T-helper 1 cell treated with Interleukin-12 subunit alpha and Interleukin-12 subunit beta and Interleukin-4 antibody, amounts not matched to agents 30 ng/mL and 1 ng/mL, for 36 hours (primary cell): Measurements from ENCODE around the gene HDDC2. TPM values are rescaled to one million over a fixed set of nuclear protein-coding genes. Genes with fewer than 3 reads are reported as not detected.

Source experiments
- intact Hi-C: fragments of 100-400 bp; cut with micrococcal nuclease; formaldehyde crosslinking; loops from one replicate; pipeline ENCODE4 v1.15.1; 2024
- total RNA-seq: library from RNA; stranded (reverse); gene quantifications from 2 replicates; pipeline ENCODE4 v1.2.3, GENCODE V29; 2022

Gene HDDC2
- 48.3 and 52.4 TPM in 2 replicates for total RNA-seq

DNA sequence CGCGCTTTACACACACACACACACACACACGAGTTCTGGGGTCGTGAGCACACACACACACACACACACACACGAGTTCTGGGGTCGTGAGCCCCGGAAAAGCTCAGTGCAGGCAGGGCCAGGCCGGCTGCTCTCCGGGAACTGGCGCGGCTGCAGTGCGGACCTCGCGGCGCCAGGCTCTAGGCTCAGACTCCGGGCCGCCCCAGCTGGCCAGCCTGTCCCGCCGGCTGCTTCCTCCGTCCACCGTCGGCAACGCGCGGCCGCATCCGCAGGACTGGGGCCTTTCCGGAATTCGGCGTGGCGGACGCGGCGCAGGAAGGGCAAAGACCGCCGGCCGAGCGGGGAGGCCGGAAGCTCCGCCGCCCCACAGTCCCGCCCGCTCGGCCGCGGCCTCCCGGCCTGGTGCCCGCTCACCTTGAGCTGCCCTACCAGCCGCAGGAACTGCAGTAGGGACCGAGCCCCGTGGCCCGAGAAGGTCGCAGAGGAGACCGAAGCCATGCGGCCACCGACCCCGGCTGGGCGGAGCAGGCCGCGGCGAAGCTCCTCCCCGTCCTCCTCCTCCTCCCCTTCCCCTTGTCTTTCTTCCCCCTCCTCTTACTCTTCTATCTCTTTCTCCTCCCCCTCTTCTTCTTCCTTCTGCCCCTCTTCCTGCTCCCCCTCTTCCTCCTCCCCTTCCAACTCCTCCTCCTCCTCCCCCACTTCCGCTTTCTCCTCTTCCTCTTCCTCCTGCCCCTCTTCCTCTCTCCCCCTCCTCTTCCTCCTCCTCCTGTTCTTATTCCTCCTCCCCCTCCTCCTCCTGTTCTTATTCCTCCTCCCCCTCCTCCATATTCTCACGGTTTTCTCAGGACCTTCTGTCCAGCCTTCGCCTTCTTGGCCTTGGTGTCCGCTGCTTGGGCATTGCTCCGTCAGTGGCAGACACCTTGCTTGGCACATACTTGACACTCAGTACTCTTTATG is at the start of gene HDDC2:
Gene HDDC2 (minus strand): TSS at position 533 of the 957 bp plus-strand sequence. CDS start 35 bp downstream, at position 498.
- intact Hi-C loops = loop anchor here (1.0 to 5.0 kb wide), 3 partner anchors 109 to 1039 kb away; partner anchors contain the start of genes CENPW and TRMT11

- intact Hi-C loops = no loop called here
Measured at GRCh38 chr6:125346926-125347563, 45.3 kb upstream of the HDDC2 start.

DNA sequence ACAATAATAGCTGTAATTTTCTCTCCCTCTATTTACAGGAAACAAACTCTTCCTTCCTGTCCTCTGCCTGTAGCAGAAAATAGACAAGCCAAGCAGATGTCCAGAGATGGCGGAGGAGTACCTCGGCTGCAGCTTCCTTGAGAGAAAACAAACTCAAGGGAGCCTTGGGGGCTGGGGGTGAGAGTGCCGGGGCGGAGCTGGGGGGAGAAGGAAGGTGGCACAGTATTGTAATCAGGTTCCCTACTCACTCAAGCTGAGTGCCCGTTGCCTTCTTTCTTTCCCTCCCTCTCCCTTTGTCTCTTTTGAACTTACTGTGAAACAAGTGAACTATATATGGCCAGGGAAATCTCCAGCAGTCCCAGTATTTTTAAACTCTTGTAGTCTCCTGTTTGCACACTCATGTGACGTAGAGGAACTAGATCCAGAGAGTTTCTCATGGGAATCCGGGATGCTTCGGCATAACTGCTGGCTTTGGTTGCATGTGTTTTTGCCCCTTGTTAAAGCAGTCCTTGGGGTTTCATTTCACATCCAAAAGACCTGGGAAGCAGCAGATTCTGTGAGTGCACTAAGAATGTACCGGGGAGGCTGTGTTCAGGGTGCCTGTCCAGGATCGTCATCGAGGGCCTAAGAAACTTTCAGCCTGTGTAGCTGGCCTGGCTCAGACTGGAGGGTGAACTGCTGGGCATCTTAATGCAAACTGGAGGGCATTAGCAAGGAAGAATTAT is 44.6 kb upstream of the HDDC2 start:
- intact Hi-C loops = no loop called here

- intact Hi-C loops = no loop called here
Measured at GRCh38 chr6:125341460-125341859, 39.7 kb upstream of the HDDC2 start.

DNA sequence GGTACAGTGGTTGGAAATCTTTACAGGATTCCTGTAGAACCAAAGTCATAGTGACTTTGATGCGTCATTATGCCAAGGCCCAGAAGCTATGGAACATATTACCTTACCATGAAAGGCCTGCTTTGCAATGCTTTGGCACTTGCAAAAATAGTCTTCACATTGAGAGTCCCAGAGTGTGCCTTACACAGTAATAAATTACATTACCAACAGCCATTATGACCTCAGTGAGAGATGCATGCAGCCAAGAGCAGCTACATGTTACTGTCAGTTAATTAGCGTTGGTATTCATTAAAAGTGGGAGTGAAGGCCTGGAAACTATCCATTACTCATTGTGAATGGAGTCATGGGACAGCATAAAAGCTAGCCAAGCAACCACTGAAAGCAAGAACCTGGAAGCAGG is 39.2 kb upstream of the HDDC2 start:
- intact Hi-C loops = no loop called here

DNA sequence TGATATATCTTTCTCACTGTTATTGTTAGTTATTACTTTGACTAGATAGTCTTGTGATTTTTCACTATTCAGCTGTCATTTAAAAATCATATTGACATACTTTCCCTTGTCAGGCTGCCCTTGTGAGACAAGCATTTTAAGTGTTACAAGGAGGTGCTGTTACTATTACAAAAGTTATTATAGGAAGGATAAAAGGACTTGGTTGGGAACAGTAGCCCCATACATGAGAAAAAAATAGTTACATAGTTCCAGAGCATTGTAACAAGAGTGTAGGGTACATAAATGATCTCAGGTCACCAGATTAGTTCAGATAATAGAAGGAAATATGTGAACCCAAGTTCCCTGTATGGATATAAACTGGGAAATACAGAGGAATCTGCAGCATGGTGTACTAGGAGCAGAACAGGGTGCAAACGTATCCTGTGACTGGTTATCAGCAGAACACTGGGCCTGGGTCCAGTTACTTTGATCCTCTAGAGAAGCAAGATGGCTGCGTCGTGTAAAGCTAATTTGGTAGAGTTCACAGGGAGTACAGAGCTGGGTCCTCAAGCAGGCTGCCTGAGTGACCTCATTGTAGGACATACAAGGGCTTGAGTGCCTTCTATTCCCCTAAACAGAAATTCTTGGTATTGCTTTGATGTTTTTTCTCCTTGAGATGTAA is 38.5 kb upstream of the HDDC2 start:
- intact Hi-C loops = no loop called here

DNA sequence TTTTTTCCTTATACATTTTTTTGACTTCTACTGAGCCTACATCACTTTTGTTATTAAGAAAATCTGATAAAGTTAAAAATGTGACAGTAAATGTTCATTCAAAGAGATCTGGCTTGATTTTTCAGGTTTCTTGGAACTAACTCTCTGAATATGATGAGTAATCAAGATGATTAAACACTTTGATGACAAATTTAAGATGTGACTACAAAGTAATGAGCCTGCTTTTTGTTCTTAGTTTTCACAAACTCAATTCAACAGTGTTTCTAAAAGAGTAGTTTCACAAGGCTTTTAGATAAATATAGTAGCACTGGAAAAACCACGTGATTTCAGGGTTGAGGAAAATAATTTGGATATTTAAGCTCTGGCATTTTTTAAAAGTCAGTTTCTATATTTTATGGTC is 37.9 kb upstream of the HDDC2 start:
- intact Hi-C loops = no loop called here

DNA sequence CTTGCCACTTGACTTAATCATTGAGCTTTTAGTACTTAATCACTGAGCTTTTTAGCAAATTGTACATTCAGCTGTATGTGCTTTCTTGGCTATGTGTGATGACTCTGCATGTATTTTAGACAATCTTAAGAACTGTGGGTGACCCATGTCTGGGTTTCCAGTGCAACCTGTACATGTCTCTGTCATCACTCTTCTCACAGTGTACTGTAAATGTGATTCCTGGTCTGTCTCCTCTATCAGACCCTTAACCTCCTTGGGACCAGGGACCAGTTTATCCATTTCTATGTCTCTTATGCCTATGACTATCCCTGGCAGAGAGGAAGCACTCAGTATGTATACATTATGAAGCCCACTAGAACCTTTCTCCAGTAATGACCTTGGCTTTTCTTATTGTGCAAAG is 36.6 kb upstream of the HDDC2 start:
- intact Hi-C loops = no loop called here

DNA sequence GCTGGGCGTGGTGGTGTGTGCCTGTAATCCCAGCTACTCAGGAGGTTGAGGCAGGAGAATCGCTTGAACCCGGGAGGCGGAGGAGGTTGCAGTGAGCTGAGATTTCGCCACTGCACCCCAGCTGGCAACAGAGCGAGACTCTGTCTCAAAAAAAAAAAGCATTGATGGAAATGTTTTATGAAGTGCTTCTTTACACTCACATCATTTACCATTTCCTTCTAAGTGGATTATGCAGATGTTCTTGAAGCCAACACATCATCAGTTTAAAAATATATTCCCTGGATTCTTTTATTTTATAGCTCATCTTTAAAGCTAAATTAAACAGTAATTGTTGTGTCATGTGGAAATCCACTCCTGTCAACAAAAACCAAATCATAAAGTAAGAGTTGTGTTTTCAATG is 35.9 kb upstream of the HDDC2 start:
- intact Hi-C loops = no loop called here

DNA sequence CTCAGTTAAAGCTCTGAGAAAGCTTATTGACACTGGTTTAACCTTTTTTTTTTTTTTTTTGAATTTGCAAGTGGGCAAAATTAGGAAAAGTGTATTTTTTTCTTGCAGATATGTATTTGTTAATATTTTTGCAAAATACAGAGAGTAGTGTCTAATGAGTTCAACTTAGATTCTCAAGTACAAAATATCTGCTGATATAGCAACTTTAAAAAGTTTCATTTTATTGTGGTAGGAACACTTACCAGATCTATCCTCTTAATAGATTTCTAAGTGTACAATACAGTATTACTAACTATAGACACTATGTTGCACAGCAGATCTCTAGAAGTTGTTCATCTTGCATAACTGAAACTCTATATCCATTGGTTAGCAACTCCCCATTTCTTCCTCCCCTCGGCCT is 30.9 kb upstream of the HDDC2 start:
- intact Hi-C loops = no loop called here

DNA sequence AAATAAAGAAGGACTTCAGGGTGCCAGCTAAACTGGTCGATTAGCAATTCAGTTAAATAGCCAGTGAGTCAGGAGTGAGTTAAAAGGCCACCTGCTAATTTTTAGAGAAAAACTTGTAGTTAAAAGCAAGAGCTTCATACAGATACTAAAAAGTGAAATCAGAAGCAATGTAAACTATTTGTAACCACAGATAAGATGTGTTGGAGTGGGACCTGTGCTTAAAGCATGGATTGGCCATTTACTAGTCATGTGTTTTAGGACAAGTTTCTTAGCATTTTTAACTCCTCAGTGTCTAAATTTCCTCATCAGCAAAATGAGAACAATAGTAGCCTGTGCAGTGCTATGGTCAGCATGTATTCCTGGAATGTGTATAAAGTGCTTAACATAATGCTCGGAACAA is 23.8 kb upstream of the HDDC2 start:
- intact Hi-C loops = no loop called here

DNA sequence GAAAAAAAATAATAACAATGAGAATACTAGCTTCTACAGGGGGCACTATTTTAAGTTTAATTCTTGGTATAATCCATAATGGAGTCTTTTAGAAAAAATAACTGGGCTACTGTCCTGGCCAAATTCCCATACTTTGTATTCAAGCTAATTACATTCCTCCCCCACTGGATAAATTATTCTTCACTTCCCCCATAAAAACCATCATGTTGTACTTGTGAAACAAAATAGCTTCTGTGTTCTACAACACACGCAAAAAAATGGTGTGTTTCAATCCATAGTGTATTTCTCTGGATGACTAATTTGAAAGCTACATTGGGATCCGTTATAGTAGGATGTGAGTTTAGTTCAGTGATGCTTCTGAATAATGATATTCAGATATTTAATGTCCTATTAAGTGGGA is 21.6 kb upstream of the HDDC2 start:
- intact Hi-C loops = no loop called here

DNA sequence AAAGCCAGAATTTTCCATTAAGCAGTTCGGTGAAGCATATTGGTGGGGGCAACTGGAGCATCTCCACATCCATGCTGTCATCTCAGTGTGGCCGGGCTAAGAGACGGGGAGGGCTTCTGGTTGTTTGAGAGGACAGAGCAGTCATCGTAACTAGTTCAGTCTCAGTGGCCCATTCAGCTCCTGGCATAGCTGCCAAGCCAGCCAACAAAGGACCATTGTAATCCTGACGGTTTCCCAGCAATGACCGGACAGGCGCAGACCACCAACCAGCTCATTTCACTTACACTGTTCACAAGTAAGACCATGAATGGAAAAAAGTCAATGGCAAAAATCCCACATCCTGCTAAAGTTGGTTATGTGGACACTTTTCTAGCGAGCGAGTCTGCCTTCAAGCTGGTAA is 14.9 kb upstream of the HDDC2 start:
- intact Hi-C loops = no loop called here

DNA sequence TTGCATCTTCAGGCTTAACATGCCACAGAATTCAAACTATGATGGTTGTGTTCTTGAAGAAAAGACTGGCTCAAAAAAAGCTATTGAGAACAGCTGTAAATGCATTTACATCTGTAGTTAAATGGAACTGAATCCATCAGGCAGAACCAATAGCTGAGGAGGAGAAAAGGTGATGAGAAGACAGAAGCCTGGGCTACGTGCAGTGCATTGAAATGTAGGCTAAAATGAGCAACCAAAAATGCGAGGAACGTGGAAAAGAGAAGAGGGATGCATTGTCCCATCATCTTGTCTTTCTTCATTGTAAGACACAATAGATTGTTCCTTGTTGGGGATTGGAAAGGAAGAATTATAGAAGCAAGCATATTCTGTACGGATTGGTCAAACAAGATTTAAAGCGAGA is 13.8 kb upstream of the HDDC2 start:
- intact Hi-C loops = no loop called here

GRCh38 chr6:125314009-125314581 is 12.3 kb upstream of the HDDC2 start:
- intact Hi-C loops = loop anchor here (5.0 kb wide), 2 partner anchors 162 to 858 kb away; partner anchors contain the start of gene TPD52L1

DNA sequence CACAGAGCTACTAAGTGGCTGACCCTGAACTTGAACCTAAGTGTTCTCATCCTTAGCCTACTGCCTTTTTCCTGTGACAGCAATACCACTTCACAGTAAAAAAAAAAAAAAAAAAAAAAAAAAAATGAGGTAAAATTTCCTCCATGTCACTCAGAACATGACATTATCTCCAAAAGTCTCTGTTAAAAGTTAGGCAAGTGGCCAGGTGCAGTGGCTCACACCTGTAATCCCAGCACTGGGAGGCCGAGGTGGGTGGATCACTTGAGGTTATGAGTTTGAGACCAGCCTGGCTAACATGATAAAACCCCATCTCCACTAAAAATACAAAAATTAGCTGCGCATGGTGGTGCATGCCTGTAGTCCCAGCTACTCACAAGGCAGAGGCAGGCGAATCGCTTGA is 11.2 kb upstream of the HDDC2 start:
- intact Hi-C loops = loop anchor here (5.0 kb wide), 2 partner anchors 161 to 859 kb away; partner anchors contain the start of gene TPD52L1

GRCh38 chr6:125312478-125312877 is 10.7 kb upstream of the HDDC2 start:
- intact Hi-C loops = loop anchor here (5.0 kb wide), 2 partner anchors 160 to 860 kb away; partner anchors contain the start of gene TPD52L1

- intact Hi-C loops = loop anchor here (1.0 to 5.0 kb wide), 7 partner anchors 159 to 1810 kb away; partner anchors contain the start of genes HINT3 and TPD52L1
Measured at GRCh38 chr6:125310994-125311649, 9.4 kb upstream of the HDDC2 start.

DNA sequence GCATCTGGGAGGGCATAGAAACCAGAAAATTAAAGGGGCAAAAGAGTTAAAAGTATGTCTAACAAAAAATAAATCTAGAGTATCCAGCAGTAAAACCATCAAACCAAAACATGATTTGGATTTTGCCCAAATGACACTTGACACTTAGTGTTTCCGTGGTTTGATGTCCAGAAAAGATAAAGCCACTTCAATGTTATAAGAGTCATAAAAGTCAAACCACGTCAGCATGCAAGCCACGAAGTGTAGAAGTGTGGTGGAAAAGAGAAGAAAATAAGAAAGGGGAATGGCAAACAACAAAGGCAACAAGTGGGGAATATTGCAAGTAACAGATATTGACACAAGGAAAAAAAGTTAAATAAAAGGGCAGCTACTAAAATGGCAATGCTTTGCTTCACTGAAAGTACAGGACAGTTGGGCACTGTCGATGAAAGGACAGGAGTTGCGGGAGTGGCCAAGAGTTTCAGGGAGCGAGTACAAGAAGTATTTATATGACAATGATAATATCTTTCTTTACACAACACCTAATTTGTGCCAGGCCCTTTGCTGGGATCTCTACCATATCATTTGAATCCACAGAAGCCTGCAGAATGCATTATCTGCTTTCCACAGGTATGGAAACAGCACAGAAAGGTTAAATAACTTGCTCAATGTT is 6.3 kb upstream of the HDDC2 start:
- intact Hi-C loops = no loop called here
